ENCODE measurements around the gene THOC7.

The THOC7 gene

GRCh38 chr3:63877737-63878393 is 14.3 kb upstream of the THOC7 start:
- no peak for DNase-seq

- DNase-seq: no peak
Observed at GRCh38 chr3:63876260-63876659, 12.7 kb upstream of the THOC7 start.

- DNase-seq: no peak
Observed at GRCh38 chr3:63875510-63875909, 11.9 kb upstream of the THOC7 start.

GRCh38 chr3:63874769-63875168 is 11.2 kb upstream of the THOC7 start:
- DNase-seq: peak; percentile 42

- no peak for DNase-seq
Observed at GRCh38 chr3:63872135-63872924, 8.7 kb upstream of the THOC7 start.

GRCh38 chr3:63870615-63871005 is 7.0 kb upstream of the THOC7 start:
- DNase-seq: no peak

- no peak for DNase-seq
Observed at GRCh38 chr3:63869940-63870614, 6.5 kb upstream of the THOC7 start.

- no peak for DNase-seq
Observed at GRCh38 chr3:63867225-63867624, 3.6 kb upstream of the THOC7 start.

GRCh38 chr3:63864965-63865327 is 1.3 kb upstream of the THOC7 start:
- DNase-seq: peak; percentile 47

- peak; percentile 63 for DNase-seq
Observed at GRCh38 chr3:63864008-63864964, 681 bp upstream of the THOC7 start.

- DNase-seq: no peak
Observed at GRCh38 chr3:63862804-63863149, 828 bp downstream of the THOC7 start.

- DNase-seq: no peak
Observed at GRCh38 chr3:63861306-63861705, 2.3 kb downstream of the THOC7 start.

- DNase-seq: no peak
Observed at GRCh38 chr3:63860776-63861175, 2.8 kb downstream of the THOC7 start.

- DNase-seq: no peak
Observed at GRCh38 chr3:63857311-63857710, 6.3 kb downstream of the THOC7 start.

- DNase-seq: no peak
Observed at GRCh38 chr3:63855333-63855940, 8.2 kb downstream of the THOC7 start.

GRCh38 chr3:63853106-63853505 is 10.5 kb downstream of the THOC7 start:
- DNase-seq: no peak

GRCh38 chr3:63851287-63851686 is 12.3 kb downstream of the THOC7 start:
- no peak for DNase-seq

- no peak for DNase-seq
Observed at GRCh38 chr3:63849175-63849574, 14.4 kb downstream of the THOC7 start.

GRCh38 chr3:63847718-63848450 is 15.7 kb downstream of the THOC7 start:
- DNase-seq: no peak

- no peak for DNase-seq
Observed at GRCh38 chr3:63845215-63845614, 18.4 kb downstream of the THOC7 start.

- no peak for DNase-seq
Observed at GRCh38 chr3:63842127-63842526, 21.5 kb downstream of the THOC7 start.

- DNase-seq: no peak
Observed at GRCh38 chr3:63841704-63842103, 21.9 kb downstream of the THOC7 start.
